Stimulated activated CD4-positive, alpha-beta T cell treated with anti-CD3 and anti-CD28 coated beads, Interleukin-1b, Interleukin-23, amount 100 ng/mL, for 4 hours (primary cell): Measurements from ENCODE around the gene KLHL41.
"Not testable (repeated sequence)": the region's sequence is repeated elsewhere in the genome, so short reads cannot be mapped to it uniquely, and the experiment has no call there.

Experiments
- DNase-seq, 2 donors: peaks; one replicate each; pipeline ENCODE4 v3.0.0-alpha.2; 2020; ENCODE audit warnings: low read depth in 2 of 2

Gene KLHL41

GRCh38 chr2:169509955-169510354 is 453 bp downstream of the KLHL41 start:
- no peak for DNase-seq

DNA sequence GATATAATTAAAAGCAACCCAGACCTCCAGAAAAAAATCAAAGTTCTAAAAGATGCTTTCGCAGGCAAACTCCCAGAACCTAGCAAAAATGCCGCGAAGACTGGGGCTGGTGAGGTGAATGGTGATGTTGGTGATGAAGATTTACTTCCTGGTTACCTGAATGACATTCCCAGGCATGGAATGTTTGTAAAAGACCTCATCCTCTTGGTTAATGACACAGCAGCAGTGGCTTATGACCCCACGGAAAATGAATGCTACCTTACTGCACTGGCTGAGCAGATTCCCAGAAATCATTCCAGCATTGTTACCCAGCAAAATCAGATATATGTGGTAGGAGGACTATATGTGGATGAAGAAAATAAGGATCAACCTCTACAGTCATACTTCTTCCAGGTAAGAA is 994 bp downstream of the KLHL41 start:
- DNase-seq: no peak

DNA sequence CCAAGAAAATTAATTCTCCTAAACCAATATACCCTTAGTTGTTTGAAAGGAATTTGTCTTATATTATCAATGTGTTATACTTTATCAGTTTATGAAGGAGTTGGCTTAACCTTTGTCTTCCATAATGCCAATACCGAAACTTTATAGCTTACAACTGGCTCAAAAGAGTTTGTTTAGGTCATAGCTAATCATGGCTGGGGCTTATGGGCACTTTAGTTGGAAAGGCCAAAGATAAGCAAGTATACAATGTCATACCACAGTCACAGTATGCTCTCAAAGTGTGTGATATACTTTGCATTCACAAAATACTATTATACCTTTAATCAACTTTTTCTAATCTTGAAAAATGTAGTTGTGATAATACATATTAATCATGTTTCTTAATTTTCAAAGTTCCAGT is 2.3 kb downstream of the KLHL41 start:
- no peak for DNase-seq

DNA sequence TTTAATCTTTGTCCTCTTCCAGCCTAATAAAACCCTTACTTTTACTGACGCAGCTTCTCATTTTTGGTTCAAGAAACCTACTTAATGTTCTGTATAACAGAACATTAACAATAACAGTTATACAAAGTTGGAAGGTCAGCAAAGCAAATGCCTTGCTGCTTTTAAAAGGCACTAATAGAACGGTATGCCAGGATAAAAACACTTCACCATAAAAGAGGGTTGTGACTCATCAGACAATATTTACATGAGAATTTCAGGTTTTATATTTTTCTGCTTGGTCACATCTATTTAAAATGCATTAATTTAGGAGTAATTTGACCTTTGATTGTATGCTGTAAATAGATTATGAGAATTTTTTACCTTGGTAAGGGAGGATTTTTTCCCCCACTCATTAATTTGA is 3.0 kb downstream of the KLHL41 start:
- no peak for DNase-seq

- no peak for DNase-seq
Observed at GRCh38 chr2:169513094-169513493, 3.6 kb downstream of the KLHL41 start.

GRCh38 chr2:169513926-169514325 is 4.4 kb downstream of the KLHL41 start:
- no peak for DNase-seq

GRCh38 chr2:169514758-169515157 is 5.3 kb downstream of the KLHL41 start:
- not testable (repeated sequence) for DNase-seq

DNA sequence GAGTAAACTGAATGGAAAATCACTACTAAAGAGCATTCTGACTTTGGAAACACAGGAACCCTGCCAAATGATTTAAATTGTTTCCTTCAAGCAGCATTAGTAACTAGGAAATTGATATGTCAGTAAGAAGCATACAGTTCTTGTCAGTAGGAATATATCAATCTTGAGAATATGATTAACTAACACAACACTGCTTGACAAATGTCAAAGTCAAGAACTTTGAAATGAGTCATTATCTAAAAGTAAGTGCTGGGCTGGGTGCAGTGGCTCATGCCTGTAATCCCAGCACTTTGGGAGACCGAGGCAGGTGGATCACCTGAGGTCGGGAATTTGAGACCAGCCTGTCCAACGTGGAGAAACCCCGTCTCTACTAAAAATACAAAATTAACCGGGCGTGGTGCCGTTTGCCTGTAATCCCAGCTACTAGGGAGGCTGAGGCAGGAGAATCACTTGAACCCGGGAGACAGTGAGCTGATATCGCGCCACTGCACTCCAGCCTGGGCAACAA is 7.0 kb downstream of the KLHL41 start:
- DNase-seq: not testable (repeated sequence)

DNA sequence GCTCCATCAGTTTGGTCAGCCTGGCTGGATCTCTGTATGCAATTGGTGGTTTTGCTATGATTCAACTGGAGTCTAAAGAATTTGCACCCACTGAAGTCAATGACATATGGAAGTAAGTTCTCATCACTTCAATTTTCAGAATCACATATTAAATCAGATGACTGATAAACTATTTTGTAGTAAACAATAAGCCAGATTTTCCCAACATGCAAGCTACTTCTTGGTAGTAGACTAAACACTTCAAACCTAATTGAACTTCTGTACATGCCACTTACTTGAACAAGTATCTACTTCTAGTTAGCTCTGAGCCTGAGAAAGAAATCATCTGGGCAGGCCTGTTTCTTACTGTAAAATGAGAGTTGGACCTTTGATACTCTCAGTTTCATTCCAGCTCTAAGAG is 11.4 kb downstream of the KLHL41 start:
- no peak for DNase-seq

DNA sequence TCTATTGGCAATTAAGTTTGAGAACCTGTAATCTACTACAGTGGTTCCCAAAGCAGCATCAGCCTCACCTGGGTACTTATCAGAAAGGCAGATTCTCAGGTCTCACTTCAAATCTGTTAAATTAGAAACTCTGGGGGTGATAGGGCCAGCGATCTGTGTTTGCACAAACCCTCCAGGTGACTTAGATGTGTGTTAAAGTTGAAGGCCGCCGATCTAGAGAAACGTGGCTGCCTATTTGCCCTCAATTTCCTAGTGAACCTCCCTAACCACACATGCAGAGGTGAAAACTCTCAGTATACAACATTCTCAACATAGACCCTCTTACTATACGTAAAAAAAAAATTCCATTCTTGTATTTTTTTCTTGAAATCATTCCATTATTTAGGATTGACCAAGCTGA is 14.2 kb downstream of the KLHL41 start:
- DNase-seq: no peak

GRCh38 chr2:169525434-169525833 is 15.9 kb downstream of the KLHL41 start:
- no peak for DNase-seq

DNA sequence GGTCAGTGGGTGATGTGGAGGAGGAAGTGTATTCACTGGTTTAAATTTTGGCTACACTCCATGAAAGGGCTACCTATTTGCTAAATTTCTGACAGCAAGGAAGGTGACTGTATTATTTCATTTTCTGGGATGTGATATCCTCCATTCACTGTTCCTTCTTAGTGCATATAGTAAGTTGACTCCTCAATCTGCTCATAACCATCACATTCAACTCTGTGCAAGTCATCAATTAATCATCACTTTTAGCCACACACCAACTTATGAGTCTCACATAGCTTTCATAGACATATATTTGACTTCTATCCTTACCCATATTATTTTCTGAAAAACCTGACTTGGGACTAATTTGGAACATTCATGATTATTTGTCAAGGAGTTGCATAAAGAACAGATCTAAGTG is 16.9 kb downstream of the KLHL41 start:
- DNase-seq: no peak

DNA sequence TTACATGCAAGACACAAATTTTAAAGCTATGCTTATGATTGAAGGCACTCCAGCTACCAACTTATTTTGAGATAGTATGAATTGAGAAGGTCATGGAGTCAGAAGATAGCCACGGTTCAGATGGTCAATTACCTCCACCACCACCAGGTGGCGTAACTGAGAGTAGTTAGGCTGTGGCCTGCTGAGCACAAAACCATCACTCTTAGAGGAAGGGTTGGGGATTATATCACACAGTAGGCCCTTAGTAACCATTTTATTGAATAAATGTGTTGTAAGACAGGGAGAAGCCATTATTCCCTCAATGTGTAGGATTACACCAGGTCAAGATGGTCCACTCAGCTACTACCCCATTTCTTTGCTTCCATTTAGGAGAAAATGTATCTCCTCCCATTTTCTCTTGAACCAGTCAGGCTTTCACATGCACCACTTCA is 18.8 kb downstream of the KLHL41 start:
- peak; percentile 57 to 67 for DNase-seq

DNA sequence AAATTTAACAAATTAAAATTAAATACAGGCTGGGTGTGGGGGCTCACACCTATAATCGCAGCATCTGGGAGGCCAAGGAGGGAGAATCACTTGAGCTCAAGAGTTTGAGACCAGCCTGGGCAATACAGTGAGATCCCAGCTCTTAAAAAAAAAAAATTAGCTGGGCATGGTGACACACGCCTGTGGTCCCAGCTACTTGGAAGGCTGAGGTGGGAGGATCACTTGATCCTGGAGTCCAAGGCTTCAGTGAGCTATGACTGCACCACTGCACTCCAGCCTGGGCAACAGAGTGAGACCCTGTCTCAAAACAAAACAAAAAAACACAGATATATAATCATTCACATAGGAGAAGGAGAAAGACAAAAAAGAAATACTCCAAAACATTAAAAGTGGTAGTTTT is 30.0 kb downstream of the KLHL41 start:
- DNase-seq: not testable (repeated sequence)

DNA sequence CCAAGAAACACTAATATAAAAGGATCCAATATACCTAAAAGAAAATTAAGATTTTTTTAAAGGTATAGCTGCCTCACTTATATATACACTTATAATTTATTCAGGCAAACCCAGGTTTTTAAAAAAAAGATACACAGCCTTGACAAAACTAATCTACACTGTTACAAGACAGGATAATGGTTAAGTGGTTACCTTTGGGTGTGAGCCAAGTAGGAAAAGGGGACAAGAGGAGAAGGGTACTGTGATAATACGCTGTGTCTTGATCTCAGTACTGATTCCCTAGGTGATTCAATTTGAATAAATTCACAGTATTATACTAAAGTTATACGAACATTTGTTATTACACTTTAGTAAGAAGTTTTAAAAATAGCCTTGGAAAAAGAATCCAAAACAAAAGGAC is 30.6 kb downstream of the KLHL41 start:
- no peak for DNase-seq

DNA sequence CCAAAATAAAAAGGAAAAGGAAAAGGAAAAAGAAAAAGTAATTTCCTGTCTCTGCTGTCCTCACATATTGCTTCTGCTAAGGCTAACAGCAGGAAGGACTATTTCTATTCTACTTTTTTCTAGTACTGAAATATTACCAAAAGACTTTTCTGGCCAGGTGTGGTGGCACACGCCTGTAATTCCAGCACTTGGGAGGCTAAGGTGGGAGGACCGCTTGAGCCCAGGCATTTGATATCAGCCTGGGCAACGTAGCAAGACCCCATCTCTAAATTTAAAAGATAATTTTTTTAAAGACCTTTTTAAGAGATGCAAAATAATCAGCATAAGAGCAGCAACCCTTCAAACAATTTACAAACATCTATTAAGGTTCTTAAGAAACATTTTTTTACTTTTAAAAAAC is 32.9 kb downstream of the KLHL41 start:
- no peak for DNase-seq

DNA sequence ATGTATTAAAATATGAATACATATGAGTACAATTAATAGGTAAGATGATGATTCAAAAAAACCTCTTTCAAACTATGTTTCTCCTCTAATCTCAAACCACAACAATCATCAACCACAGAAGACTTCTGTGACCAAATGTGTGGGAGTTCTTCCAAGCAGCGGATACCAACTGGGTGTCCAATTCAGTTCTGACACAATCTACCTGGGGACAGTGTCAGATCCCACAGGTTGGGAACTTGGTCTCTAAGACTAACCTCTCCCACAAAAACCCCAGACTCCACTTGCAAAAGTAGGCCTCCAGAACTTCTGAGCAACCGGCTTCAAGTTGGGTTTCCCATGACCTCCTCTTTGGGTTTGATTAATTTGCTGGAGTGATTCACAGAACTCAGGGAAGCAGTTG is 37.3 kb downstream of the KLHL41 start:
- DNase-seq: no peak

DNA sequence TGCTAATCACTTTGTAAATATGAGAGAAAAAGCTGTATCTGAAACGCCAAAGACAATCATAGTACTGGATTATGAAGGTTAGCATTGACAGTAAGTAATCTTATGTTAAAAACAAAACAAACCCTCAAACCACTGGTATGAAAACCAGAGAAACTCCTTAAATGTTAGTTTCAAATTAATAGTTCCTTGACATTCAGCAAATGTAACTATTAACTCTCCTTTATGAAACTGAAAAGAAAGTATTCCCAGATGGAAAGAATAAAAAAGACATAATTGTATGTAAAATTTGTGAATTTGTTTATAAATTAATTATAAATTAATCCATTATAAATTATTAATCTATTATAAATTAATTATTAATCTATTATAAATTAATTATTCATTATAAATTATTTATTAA is 51.9 kb downstream of the KLHL41 start:
- no peak for DNase-seq

DNA sequence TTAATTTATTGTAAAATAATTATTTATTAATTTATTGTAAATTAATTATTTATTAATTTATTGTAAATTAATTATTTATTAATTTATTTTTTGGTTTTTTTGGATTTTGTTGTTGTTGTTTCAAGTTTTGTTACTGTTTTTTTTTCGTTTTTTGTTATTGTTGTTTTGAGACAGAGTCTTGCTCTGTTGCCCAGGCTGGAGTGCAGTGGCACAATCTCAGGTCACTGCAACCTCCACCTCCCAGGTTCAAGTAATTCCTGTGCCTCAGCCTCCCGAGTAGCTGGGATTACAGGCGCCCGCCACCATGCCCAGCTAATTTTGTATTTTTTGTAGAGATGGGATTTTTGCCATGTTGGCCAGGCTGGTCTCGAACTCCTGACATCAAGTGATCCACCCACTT is 52.6 kb downstream of the KLHL41 start:
- not testable (repeated sequence) for DNase-seq

GRCh38 chr2:169562519-169562918 is 53.0 kb downstream of the KLHL41 start:
- no peak for DNase-seq

DNA sequence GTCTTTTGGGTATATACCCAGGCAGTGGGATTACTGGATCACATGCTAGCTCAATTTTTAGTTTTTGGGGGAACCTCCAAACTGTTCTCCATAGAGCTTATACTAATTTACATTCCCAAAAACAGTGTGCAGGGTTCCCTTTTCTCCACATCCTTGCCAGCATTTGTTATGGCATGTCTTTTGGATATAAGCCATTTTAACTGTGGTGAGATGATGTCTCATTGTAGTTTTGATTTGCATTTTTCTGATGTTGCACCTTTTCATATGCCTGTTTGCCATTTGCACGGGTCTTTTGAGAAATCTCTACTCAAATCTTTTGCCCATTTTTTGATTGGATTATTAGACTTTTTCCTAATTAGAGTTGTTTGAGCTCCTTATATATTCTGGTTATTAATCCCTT is 56.2 kb downstream of the KLHL41 start:
- DNase-seq: no peak

GRCh38 chr2:169569948-169570347 is 60.4 kb downstream of the KLHL41 start:
- DNase-seq: no peak

DNA sequence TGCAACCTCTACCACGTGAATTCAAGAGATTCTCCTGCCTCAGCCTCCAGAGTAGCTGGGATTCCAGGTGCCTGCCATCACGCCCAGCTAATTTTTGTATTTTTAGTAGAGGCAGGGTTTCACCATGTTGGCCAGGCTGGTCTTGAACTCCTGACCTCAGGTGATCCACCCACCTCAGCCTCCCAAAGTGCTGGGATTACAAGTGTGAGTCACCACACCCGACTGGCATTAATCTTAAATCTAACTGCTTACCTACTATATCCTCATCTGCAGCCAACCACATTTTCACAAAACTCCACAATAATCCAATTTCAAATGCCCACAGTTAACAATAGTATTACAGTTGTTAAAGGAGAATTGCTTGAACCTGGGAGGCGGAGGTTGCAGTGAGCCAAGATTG is 61.2 kb downstream of the KLHL41 start:
- not testable (repeated sequence) for DNase-seq

- no peak for DNase-seq
Observed at GRCh38 chr2:169571571-169571970, 62.1 kb downstream of the KLHL41 start.

- no peak for DNase-seq
Observed at GRCh38 chr2:169572189-169572588, 62.7 kb downstream of the KLHL41 start.
